ENCODE data around the gene BLVRB. TPM values are rescaled to one million over a fixed set of nuclear protein-coding genes. Genes with fewer than 3 reads are reported as not detected.

The BLVRB gene
- total and polyA plus RNA-seq, 9 of the 15 experiments (the other 6 are each of a cell fraction or from before 2014, with no cell fraction given), result 81.1 to 749 (median 331) TPM

GRCh38 chr19:40420766-40421765 lies 44.5 kb downstream of the BLVRB start (continued):
- TF ChIP-seq ZBTB12 (CRISPR knock-in tag; IDR thresholded peaks at IDR 0.05), result no peak
- no peak for TF ChIP-seq JUNB (CRISPR knock-in tag; conservative IDR thresholded peaks at IDR 0.05)
- TF ChIP-seq PHF21A (IDR thresholded peaks at IDR 0.05; ENCODE audit: borderline replicate concordance, low read depth), result 0 out of 2 replicates have a peak, but pooled peaks have one; percentile 44
- TF ChIP-seq ZNF23 (CRISPR knock-in tag; IDR thresholded peaks at IDR 0.05), result no peak
- no peak for TF ChIP-seq ZNF347 (CRISPR knock-in tag; IDR thresholded peaks at IDR 0.05; ENCODE audit: low read depth)
- no peak for TF ChIP-seq MTA2 (IDR thresholded peaks at IDR 0.05; ENCODE audit: low read depth)
- no peak for TF ChIP-seq ZNF318 (IDR thresholded peaks at IDR 0.05; ENCODE audit: borderline replicate concordance in 1 of 2, low read depth in 1 of 2)
- no peak for TF ChIP-seq PATZ1 (CRISPR knock-in tag; IDR thresholded peaks at IDR 0.05; ENCODE audit: borderline replicate concordance)
- TF ChIP-seq ZNF395 (CRISPR knock-in tag; IDR thresholded peaks at IDR 0.05), result no peak; the same call in 1 of the 2 replicates
- TF ChIP-seq ZNF124 (CRISPR knock-in tag; IDR thresholded peaks at IDR 0.05), result no peak

All from K562 (cell line).